Testis (tissue), 2 donors: ENCODE results near the gene CISD1.

Source experiments
- POLR2A ChIP-seq: fragments of 450-650 bp; IDR thresholded peaks from one replicate; pipeline ENCODE4 v1.6.1; 2017; ENCODE audit warnings: antibody characterized with exemption, mild to moderate bottlenecking, moderate library complexity
- TF ChIP-seq, protein P1 (sequence below), 3 experiments: fragments of 450-650 bp in 2 of 3; fragments of 200-600 bp in 1 of 3; sonication (generic) in 1 of 3; IDR thresholded peaks; one replicate each; pipeline ENCODE4 v1.5.1; 2016 to 2019; ENCODE audit warnings: antibody characterized with exemption in 3 of 3, mild to moderate bottlenecking in 2 of 3, moderate library complexity in 1 of 3

- TF ChIP-seq, protein P1, sequence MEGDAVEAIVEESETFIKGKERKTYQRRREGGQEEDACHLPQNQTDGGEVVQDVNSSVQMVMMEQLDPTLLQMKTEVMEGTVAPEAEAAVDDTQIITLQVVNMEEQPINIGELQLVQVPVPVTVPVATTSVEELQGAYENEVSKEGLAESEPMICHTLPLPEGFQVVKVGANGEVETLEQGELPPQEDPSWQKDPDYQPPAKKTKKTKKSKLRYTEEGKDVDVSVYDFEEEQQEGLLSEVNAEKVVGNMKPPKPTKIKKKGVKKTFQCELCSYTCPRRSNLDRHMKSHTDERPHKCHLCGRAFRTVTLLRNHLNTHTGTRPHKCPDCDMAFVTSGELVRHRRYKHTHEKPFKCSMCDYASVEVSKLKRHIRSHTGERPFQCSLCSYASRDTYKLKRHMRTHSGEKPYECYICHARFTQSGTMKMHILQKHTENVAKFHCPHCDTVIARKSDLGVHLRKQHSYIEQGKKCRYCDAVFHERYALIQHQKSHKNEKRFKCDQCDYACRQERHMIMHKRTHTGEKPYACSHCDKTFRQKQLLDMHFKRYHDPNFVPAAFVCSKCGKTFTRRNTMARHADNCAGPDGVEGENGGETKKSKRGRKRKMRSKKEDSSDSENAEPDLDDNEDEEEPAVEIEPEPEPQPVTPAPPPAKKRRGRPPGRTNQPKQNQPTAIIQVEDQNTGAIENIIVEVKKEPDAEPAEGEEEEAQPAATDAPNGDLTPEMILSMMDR (IDR thresholded peaks at IDR 0.05): no peak
- TF ChIP-seq POLR2A: no peak
Measured at GRCh38 chr10:58225654-58226053, 43.3 kb upstream of the CISD1 start.
